ENCODE measurements around the gene ARGLU1.
A peak's percentile ranks its signal among the peaks of the same experiment; 100 is the strongest.

Gene ARGLU1

GRCh38 chr13:106520251-106521054 lies 47.5 kb downstream of the ARGLU1 start:
- no peak for DNase-seq
- ATAC-seq (replicated peaks): no peak
- Mint-ChIP-seq H3K4me1 (no peaks in the 10 kb centered on the region), H3K4me3 (no peak overlapping the region), H3K27ac (no peak overlapping the region), H3K27me3 (peaks cover 25 to 33% of the 10 kb centered on the region in 2 donors), H3K36me3 (no peaks in the 10 kb centered on the region), H3K9me3 (no peaks in the 10 kb centered on the region)

DNA sequence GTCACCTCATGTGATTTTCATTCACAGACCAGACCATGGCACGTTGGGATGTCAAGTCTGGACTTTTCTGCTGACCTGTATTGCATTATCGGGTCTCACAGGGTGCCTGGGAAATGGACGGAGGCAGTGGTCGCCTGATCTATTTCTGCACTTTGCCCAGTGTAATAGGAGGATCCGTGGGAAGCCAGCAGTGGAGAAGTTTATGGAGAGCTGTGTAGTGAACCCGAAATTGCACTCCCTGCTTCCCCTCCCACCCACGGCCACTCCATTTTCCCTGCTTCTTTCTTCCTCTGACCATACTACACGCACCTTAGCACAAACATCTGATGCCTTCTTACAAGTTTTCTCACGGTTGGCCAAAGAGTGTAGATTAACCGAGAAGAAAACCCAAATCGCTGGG lies 49.4 kb downstream of the ARGLU1 start:
- no peaks in the 10 kb centered on the region for H3K36me3 Mint-ChIP-seq
- no peak overlapping the region for H3K27ac Mint-ChIP-seq
- no peak for DNase-seq
- peaks cover 30 to 33% of the 10 kb centered on the region in 2 donors for H3K27me3 Mint-ChIP-seq
- no peak for ATAC-seq (replicated peaks)
- H3K4me1 Mint-ChIP-seq: no peaks in the 10 kb centered on the region
- no peak overlapping the region for H3K4me3 Mint-ChIP-seq
- H3K9me3 Mint-ChIP-seq: no peaks in the 10 kb centered on the region

DNA sequence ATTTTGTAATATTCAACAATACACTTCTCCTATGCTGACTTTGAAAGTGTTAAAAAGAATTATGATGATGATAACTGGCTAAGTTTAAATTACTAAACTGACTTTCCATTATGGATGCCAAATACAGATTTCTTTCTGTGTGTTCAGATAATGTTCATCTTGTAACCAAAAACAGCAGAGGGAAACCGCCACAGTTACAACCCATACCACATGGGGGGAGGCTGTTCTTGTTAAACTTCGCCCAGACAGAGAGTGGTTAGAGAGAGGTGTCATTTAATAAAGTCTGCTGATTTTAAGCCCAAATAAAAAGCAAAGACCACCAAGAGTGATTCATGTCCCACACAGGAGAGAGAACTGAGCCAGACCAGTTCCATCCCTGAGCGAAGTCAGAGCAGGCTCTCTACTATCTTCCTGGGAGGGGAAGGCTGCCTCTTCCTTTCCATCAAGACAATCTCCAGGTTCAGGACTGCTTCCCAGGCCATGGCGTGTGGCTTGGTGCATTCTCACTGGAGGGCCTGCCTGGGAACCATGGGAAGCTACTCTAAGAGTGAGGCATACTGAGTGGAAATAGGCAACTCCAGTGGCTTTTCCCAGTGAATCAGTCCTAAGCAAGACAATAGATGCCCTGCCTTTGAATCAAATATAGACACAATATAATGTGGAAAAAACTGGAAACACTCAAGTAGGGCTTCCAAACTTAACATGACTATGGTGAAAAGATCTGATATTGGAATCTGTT lies 50.7 kb downstream of the ARGLU1 start:
- no peak overlapping the region for H3K27ac Mint-ChIP-seq
- no peak for DNase-seq
- no peak overlapping the region for H3K4me3 Mint-ChIP-seq
- no peaks in the 10 kb centered on the region for H3K4me1 Mint-ChIP-seq
- ATAC-seq (replicated peaks): no peak
- H3K27me3 Mint-ChIP-seq: peaks cover 28 to 31% of the 10 kb centered on the region in 2 donors
- no peaks in the 10 kb centered on the region for H3K9me3 Mint-ChIP-seq
- no peaks in the 10 kb centered on the region for H3K36me3 Mint-ChIP-seq

DNA sequence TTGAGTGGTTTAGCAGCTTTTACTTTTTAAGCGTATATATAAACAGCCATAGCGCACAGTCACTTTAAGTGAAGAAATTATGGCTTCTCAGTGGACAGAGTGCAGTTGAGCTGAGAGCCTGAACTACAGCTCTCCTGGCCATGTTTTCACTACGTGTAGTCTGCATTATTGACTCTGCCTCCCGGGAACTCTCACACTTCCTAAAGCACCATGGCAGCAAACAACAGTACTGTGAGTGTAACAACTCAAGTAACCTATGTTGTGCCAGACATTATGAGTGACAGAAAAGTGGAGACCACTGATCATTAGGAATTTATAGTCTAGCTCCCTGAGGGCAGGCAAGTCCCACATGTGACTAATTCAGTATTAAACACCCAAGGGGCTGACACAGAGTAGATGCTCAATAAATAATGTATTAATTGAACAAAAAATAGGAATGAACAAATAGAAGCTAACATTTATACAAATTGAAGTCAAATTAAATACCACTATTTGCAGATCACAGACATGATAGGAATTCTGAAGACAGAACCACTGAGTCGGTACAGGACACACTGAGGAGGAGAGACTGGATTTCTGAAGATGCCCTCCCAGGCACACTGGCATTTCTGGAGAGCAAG lies 52.2 kb downstream of the ARGLU1 start:
- no peaks in the 10 kb centered on the region for H3K9me3 Mint-ChIP-seq

GRCh38 chr13:106514928-106515634 lies 52.9 kb downstream of the ARGLU1 start:
- Mint-ChIP-seq H3K27ac (no peak overlapping the region), H3K36me3 (no peaks in the 10 kb centered on the region), H3K27me3 (peaks cover 23 to 31% of the 10 kb centered on the region in 2 donors), H3K9me3 (no peaks in the 10 kb centered on the region), H3K4me1 (no peaks in the 10 kb centered on the region), H3K4me3 (no peak overlapping the region)
- ATAC-seq (replicated peaks) (no peak), DNase-seq (no peak)

More for the DNA sequence above, 52.2 kb downstream of the ARGLU1 start:
- no peak overlapping the region for H3K27ac Mint-ChIP-seq
- peaks cover 28 to 35% of the 10 kb centered on the region in 2 donors for H3K27me3 Mint-ChIP-seq
- H3K36me3 Mint-ChIP-seq: no peaks in the 10 kb centered on the region
- no peak for ATAC-seq (replicated peaks)
- H3K4me3 Mint-ChIP-seq: no peak overlapping the region
- no peaks in the 10 kb centered on the region for H3K4me1 Mint-ChIP-seq
- DNase-seq: no peak

DNA sequence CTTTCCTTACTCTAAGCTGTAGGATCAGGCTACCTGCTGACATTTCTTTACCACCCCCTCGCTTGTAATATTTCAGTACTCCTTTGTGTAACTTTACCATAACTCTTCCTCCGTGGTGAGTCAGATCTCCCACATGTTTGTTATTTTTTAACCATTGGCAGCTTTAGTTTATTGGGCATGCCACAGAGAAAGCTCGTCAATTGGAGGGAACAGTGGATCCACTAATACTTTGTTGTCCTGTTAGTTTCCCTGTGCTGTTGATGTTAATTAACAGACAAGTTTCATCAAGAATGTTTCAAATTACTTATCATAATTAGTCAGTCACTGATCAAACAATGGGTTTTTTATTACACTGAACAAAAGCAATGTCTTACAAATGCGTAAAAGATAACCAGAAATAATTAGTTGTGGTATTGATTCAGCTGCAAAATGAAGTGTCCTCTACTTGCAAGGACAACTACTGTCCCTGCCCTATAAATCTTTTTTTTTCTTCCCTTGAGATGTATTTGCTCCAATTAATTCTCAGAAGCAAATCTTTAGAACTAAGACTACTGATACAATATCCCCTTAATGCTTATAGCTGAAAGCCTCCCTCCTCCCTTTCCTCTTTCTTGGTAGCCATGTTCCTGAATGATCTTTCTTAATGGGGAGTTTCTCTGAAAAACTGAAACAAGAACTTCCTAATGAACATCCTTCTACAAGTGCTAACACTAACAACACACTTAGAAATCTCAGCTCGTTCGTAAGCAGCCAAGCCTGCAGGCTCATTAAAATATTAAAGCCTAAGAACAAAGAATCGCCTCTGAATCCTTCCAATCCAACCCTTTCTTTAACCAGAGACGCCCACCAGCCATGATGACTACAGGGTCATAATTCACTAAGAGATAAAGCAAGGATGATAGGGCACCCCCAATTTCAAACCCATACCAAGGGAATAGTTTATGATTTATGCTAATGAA lies 54.6 kb downstream of the ARGLU1 start:
- ATAC-seq (replicated peaks): no peak
- H3K9me3 Mint-ChIP-seq: no peaks in the 10 kb centered on the region
- no peak overlapping the region for H3K27ac Mint-ChIP-seq
- peaks cover 22 to 30% of the 10 kb centered on the region in 2 donors for H3K27me3 Mint-ChIP-seq
- H3K36me3 Mint-ChIP-seq: no peaks in the 10 kb centered on the region
- no peaks in the 10 kb centered on the region for H3K4me1 Mint-ChIP-seq
- no peak overlapping the region for H3K4me3 Mint-ChIP-seq
- no peak for DNase-seq

DNA sequence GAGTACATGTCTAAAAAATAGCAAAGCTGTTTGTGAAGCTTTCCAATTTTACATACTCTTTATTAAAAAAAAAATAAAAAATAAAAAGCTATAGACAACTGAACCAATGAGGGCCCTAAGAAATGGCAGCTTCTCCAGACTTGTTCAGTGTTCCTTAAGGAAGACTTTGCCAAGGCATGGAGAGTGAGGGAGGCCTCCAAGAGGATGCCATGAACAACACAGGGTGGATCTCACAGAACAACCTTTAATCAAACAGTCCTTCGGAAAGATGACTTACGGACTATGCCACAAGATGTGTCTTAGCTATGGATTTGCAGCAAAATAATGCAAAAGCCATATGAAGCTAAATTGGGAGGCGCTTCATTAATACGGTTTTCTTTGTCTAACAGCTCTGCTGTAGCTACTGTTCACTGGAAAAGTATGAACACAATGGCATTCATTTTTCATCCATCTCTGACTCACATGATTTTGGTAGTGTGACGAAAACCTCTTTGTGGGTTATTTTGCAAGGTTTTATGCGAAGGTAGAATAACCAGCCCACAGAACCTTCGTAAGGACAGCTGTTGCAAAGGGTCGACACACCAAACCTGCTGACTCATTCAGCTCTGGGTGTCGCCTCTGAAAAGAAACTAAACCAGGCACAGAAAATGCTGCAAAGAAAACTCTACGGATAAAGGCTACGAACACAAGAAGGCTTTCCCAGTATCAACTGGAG lies 60.2 kb downstream of the ARGLU1 start:
- peak overlapping the region in 1 of 2 donors; percentile 22 for H3K4me3 Mint-ChIP-seq
- no peak for DNase-seq

GRCh38 chr13:106506286-106506685 lies 61.7 kb downstream of the ARGLU1 start:
- Mint-ChIP-seq H3K4me1 (no peaks in the 10 kb centered on the region), H3K9me3 (no peaks in the 10 kb centered on the region), H3K27me3 (peaks cover 5 to 7% of the 10 kb centered on the region in 2 donors), H3K27ac (no peak overlapping the region), H3K4me3 (no peak overlapping the region), H3K36me3 (no peaks in the 10 kb centered on the region)
- DNase-seq (no peak), ATAC-seq (replicated peaks) (no peak)

More for the DNA sequence above, 60.2 kb downstream of the ARGLU1 start:
- no peaks in the 10 kb centered on the region for H3K4me1 Mint-ChIP-seq
- H3K36me3 Mint-ChIP-seq: no peaks in the 10 kb centered on the region
- H3K27me3 Mint-ChIP-seq: peaks cover 4 to 7% of the 10 kb centered on the region in 2 donors
- H3K27ac Mint-ChIP-seq: no peak overlapping the region
- no peaks in the 10 kb centered on the region for H3K9me3 Mint-ChIP-seq
- ATAC-seq (replicated peaks): peak; percentile 27 to 58

DNA sequence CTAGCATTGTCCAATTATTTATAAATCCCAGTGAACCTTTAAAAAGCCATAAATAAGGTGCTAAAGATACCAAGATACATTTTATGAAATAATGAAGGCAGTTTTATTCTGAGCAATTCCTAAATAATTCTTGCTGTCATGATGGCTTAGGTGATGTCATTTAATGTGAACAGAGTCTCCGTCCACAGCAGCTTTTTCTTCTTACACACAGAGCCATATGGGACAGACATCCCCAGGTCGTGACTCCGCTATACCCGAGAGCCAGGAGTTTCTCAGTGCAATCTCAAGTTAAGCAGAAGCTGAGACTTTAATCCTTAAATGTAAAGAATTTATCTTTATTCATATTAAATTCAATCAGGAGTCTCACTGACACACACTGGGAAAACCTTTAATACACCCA lies 62.2 kb downstream of the ARGLU1 start:
- Mint-ChIP-seq H3K27me3 (peaks cover 5 to 7% of the 10 kb centered on the region in 2 donors), H3K36me3 (no peaks in the 10 kb centered on the region), H3K27ac (no peak overlapping the region), H3K4me3 (no peak overlapping the region), H3K4me1 (no peaks in the 10 kb centered on the region), H3K9me3 (no peaks in the 10 kb centered on the region)
- ATAC-seq (replicated peaks): no peak
- DNase-seq: no peak

GRCh38 chr13:106505295-106505694 lies 62.6 kb downstream of the ARGLU1 start:
- H3K27me3 Mint-ChIP-seq: peaks cover 7 to 11% of the 10 kb centered on the region in 2 donors
- H3K4me1 Mint-ChIP-seq: peaks cover 0 to 1% of the 10 kb centered on the region in 2 donors
- ATAC-seq (replicated peaks) (no peak), DNase-seq (no peak)
- no peaks in the 10 kb centered on the region for H3K9me3 Mint-ChIP-seq
- H3K4me3 Mint-ChIP-seq: no peak overlapping the region
- no peak overlapping the region for H3K27ac Mint-ChIP-seq
- H3K36me3 Mint-ChIP-seq: no peaks in the 10 kb centered on the region

DNA sequence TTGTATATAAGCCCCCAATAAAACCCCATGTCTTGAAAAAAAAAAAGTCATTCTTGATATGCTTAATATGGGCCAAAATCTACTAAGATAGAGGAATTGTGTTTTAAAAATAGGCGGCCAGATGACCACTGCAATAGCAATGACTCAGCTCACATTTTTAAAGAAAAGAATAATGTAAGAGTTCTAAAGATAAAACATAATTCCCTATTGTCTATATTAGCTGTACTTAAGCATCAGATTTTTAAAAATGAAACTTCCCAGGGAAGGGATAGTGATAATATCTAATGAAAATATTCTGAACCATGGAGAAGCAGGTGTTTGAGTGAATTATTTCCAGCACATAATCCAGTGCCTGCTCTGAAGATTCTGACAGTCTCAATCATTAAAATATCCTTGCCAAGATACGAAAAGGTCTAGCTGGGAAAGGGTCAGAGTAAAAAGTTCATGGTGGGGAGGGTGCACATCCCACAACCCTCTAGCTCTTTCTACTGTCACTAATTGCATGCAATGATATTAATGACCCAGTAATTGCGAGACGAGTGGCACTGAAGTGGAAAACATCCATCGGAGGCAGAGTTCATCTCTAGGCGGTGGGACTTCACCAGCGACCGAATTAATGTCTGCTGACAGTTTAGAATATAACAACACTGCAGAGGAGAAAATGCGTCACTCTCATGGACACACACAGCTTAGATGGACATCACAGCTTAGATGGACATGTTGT lies 64.0 kb downstream of the ARGLU1 start:
- ATAC-seq (replicated peaks): no peak
- DNase-seq: no peak
- Mint-ChIP-seq H3K4me1 (peaks cover 4 to 8% of the 10 kb centered on the region in 2 donors), H3K4me3 (no peak overlapping the region), H3K27me3 (peaks cover 17 to 21% of the 10 kb centered on the region in 2 donors), H3K9me3 (no peaks in the 10 kb centered on the region), H3K36me3 (no peaks in the 10 kb centered on the region), H3K27ac (no peak overlapping the region)

GRCh38 chr13:106503272-106503671 lies 64.7 kb downstream of the ARGLU1 start:
- Mint-ChIP-seq H3K27me3 (peaks cover 21 to 27% of the 10 kb centered on the region in 2 donors), H3K36me3 (no peaks in the 10 kb centered on the region), H3K9me3 (no peaks in the 10 kb centered on the region), H3K4me3 (no peak overlapping the region), H3K4me1 (peaks cover 4 to 12% of the 10 kb centered on the region in 2 donors), H3K27ac (no peak overlapping the region)
- ATAC-seq (replicated peaks) (no peak), DNase-seq (no peak)

Data from stimulated activated naive B cell treated with anti-CD40 and anti-IgM and Interleukin-4, amounts not matched to agents 10 μg/mL and 1 μg/mL and 100 μg/mL, for 72 hours (primary cell).